H1 (cell line): ENCODE results near the gene MPRIP. TPM values are rescaled to one million over a fixed set of nuclear protein-coding genes. Genes with fewer than 3 reads are reported as not detected.

ENCODE experiments used
- CTCF ChIA-PET: fragments of 300-600 bp; sonication (Branson Sonifier 250); formaldehyde crosslinking; loops from one replicate; lab custom pipeline; 2021; ENCODE audit not compliant: partially characterized antibody; lab: Charles Lee
- POLR2A ChIA-PET: fragments of 300-600 bp; sonication (Branson Sonifier 250); formaldehyde crosslinking; loops from one replicate; lab custom pipeline; 2021; ENCODE audit warnings: inconsistent platforms; ENCODE audit not compliant: partially characterized antibody; lab: Charles Lee
- DNase-seq, 2 experiments: peaks; one replicate each; pipeline versions ENCODE4 v3.0.0 to v3.0.0-alpha.2; 2010 to 2022; ENCODE audit warnings: low spot score in 2 of 2, low read depth in 1 of 2, mixed read lengths in 1 of 2
- FAIRE-seq: peaks from 2 replicates; lab custom pipeline; 2011; peaks lifted over from hg19 to GRCh38; lab: Jason Lieb, UNC
- H2AFZ ChIP-seq: 2 replicates; pipeline ENCODE4 v1.8.1; 2012; ENCODE audit warnings: low read length, inconsistent platforms
- H2AK5ac ChIP-seq: 2 replicates; pipeline ENCODE4 v1.6.1; 2013; ENCODE audit warnings: low read depth, low read length
- H2BK120ac ChIP-seq: replicated peaks from 2 replicates; pipeline ENCODE3; 2013; ENCODE audit warnings: low read depth, low read length, inconsistent platforms
- H2BK12ac ChIP-seq: 2 replicates; pipeline ENCODE4 v1.6.1; 2013; ENCODE audit warnings: low read depth, low read length
- H2BK15ac ChIP-seq: 2 replicates; pipeline ENCODE4 v1.6.1; 2013; ENCODE audit warnings: low read length
- H2BK20ac ChIP-seq: 2 replicates; pipeline ENCODE4 v1.6.1; 2013; ENCODE audit warnings: low read length
- H2BK5ac ChIP-seq: 2 replicates; pipeline ENCODE4 v1.6.1; 2013; ENCODE audit warnings: low read depth, low read length
- H3K14ac ChIP-seq: 2 replicates; pipeline ENCODE4 v1.6.1; 2013; ENCODE audit warnings: inconsistent platforms; ENCODE audit not compliant: insufficient read length
- H3K18ac ChIP-seq: 2 replicates; pipeline ENCODE4 v1.6.1; 2013; ENCODE audit warnings: low read length; ENCODE audit errors: extremely low read depth
- H3K23ac ChIP-seq: 2 replicates; pipeline ENCODE4 v1.6.1; 2013; ENCODE audit warnings: inconsistent platforms; ENCODE audit not compliant: insufficient read length
- H3K23me2 ChIP-seq: 2 replicates; pipeline ENCODE4 v1.6.1; 2013; ENCODE audit warnings: low read depth, low read length
- H3K27ac ChIP-seq: 2 replicates; pipeline ENCODE4 v1.6.1; 2011; ENCODE audit warnings: low read depth, low read length, inconsistent platforms
- H3K27me3 ChIP-seq, 4 experiments: replicated peaks in 1 of 4; 1 replicate in 1 of 4; 2 replicates in 3 of 4; pipeline versions ENCODE4 v1.6.1 to v1.8.1; 2011 to 2013; ENCODE audit warnings: low read length in 3 of 4, mild to moderate bottlenecking in 3 of 4, inconsistent platforms in 2 of 4, mixed read lengths in 2 of 4, moderate library complexity in 1 of 4; ENCODE audit not compliant: control insufficient read depth in 3 of 4, insufficient read depth in 3 of 4; ENCODE audit errors: extremely low read depth in 1 of 4
- H3K36me3 ChIP-seq, 4 experiments: 2 replicates each; pipeline versions ENCODE4 v1.6.1 to v1.8.1; 2011 to 2013; ENCODE audit warnings: mild to moderate bottlenecking in 4 of 4, low read length in 3 of 4, moderate library complexity in 2 of 4, control low read depth in 1 of 4, inconsistent platforms in 1 of 4; ENCODE audit not compliant: insufficient read depth in 4 of 4, control insufficient read depth in 2 of 4
- H3K4ac ChIP-seq: replicated peaks from 2 replicates; pipeline ENCODE3; 2013; ENCODE audit warnings: low read length, low read depth, mixed read lengths, inconsistent platforms; ENCODE audit not compliant: insufficient read length
- H3K4me1 ChIP-seq, 4 experiments: replicated peaks in 1 of 4; 1 replicate in 1 of 4; 2 replicates in 3 of 4; pipeline versions ENCODE4 v1.6.1 to v1.8.1; 2011 to 2013; ENCODE audit warnings: low read length in 3 of 4, inconsistent platforms in 2 of 4, mixed read lengths in 1 of 4; ENCODE audit not compliant: insufficient read depth in 4 of 4, control insufficient read depth in 3 of 4
- H3K4me2 ChIP-seq, 2 experiments: 2 replicates each; pipeline versions ENCODE4 v1.6.1 to v1.8.1; 2011 to 2013; ENCODE audit warnings: low read depth in 2 of 2, low read length in 2 of 2, control low read depth in 1 of 2, inconsistent platforms in 1 of 2, mild to moderate bottlenecking in 1 of 2; ENCODE audit not compliant: insufficient read depth in 1 of 2
- H3K4me3 ChIP-seq, 4 experiments: fragments of 200-600, 300-600 bp in 1 of 4; sonication (generic), shearing (Covaris generic), sonication (Bioruptor Twin) in 1 of 4; 2 replicates each; pipeline versions ENCODE4 v1.5.1 to v1.8.1; 2011 to 2016; ENCODE audit warnings: low read length in 4 of 4, low read depth in 3 of 4, control low read depth in 2 of 4, inconsistent platforms in 2 of 4, mild to moderate bottlenecking in 2 of 4, mixed read lengths in 1 of 4, moderate library complexity in 1 of 4; ENCODE audit not compliant: insufficient read depth in 2 of 4; ENCODE audit errors: extremely low read depth in 1 of 4
- H3K56ac ChIP-seq: replicated peaks from 2 replicates; pipeline ENCODE3; 2013; ENCODE audit warnings: low read depth, mild to moderate bottlenecking, mixed read lengths, low read length, inconsistent platforms; ENCODE audit not compliant: insufficient read length
- H3K79me1 ChIP-seq: 2 replicates; pipeline ENCODE4 v1.6.1; 2013; ENCODE audit warnings: low read depth, low read length, control low read depth
- H3K79me2 ChIP-seq, 2 experiments: 2 replicates each; pipeline versions ENCODE4 v1.6.1 to v1.8.1; 2012 to 2013; ENCODE audit warnings: low read length in 2 of 2, mild to moderate bottlenecking in 2 of 2, inconsistent platforms in 1 of 2; ENCODE audit not compliant: insufficient read depth in 2 of 2, control insufficient read depth in 1 of 2
- H3K9ac ChIP-seq, 4 experiments: replicated peaks in 1 of 4; 1 replicate in 1 of 4; 2 replicates in 3 of 4; pipeline versions ENCODE4 v1.6.1 to v1.8.1; 2011 to 2013; ENCODE audit warnings: low read depth in 3 of 4, low read length in 3 of 4, control low read depth in 2 of 4, mild to moderate bottlenecking in 2 of 4, moderate library complexity in 2 of 4, inconsistent platforms in 1 of 4; ENCODE audit errors: extremely low read depth in 1 of 4
- H3K9me3 ChIP-seq, 2 experiments: 2 replicates each; pipeline versions ENCODE4 v1.6.1 to v1.8.1; 2012 to 2013; ENCODE audit warnings: mild to moderate bottlenecking in 2 of 2, moderate library complexity in 2 of 2, control low read depth in 1 of 2, inconsistent platforms in 1 of 2, low read depth in 1 of 2, low read length in 1 of 2, mixed read lengths in 1 of 2; ENCODE audit not compliant: insufficient read depth in 2 of 2
- H4K20me1 ChIP-seq, 2 experiments: replicated peaks in 1 of 2; 2 replicates each; pipeline versions ENCODE3 to v1.8.1; 2011 to 2013; ENCODE audit warnings: inconsistent platforms in 2 of 2, low read length in 2 of 2, mild to moderate bottlenecking in 1 of 2; ENCODE audit not compliant: insufficient read depth in 2 of 2, control insufficient read depth in 1 of 2
- H4K5ac ChIP-seq: 2 replicates; pipeline ENCODE4 v1.6.1; 2013; ENCODE audit warnings: low read length, low read depth, mixed read lengths, inconsistent platforms; ENCODE audit not compliant: insufficient read length
- H4K8ac ChIP-seq: 2 replicates; pipeline ENCODE4 v1.8.0; 2013; ENCODE audit warnings: mild to moderate bottlenecking, moderate library complexity, low read length, inconsistent platforms; ENCODE audit not compliant: insufficient read depth; ENCODE audit errors: extremely low read depth
- H4K91ac ChIP-seq: replicated peaks from 2 replicates; pipeline ENCODE3; 2013; ENCODE audit warnings: low read length, mixed read lengths, inconsistent platforms; ENCODE audit not compliant: insufficient read length
- GTF2F1 ChIP-seq: IDR thresholded peaks from 2 replicates; pipeline ENCODE4 v1.6.1; 2012; ENCODE audit warnings: low read depth, low read length, improper control_type of control experiment, borderline replicate concordance
- KDM5A ChIP-seq: fragments of 200-600 bp; IDR thresholded peaks from 2 replicates; pipeline ENCODE4 v1.7.1; 2012; ENCODE audit warnings: mild to moderate bottlenecking, low read length, inconsistent platforms, mixed read lengths
- POLR2AphosphoS5 ChIP-seq: IDR thresholded peaks from 2 replicates; pipeline ENCODE4 v1.6.1; 2011; ENCODE audit warnings: low read depth, low read length
- RBBP5 ChIP-seq: IDR thresholded peaks from 2 replicates; pipeline ENCODE4 v1.7.1; 2012; ENCODE audit warnings: low read depth, mild to moderate bottlenecking, inconsistent platforms, low read length, moderate library complexity, borderline replicate concordance
- RNF2 ChIP-seq: fragments of 200-900, 300-1000 bp; sonication (generic); IDR thresholded peaks from 2 replicates; pipeline ENCODE4 v1.7.1; 2016; ENCODE audit warnings: borderline replicate concordance, low read depth, mild to moderate bottlenecking, antibody characterized with exemption, low read length; ENCODE audit not compliant: poor library complexity, severe bottlenecking; ENCODE audit errors: missing control alignments
- WGBS, 2 experiments: shearing (Covaris generic) in 1 of 2; methylation state at CpG; one replicate each; pipeline versions ENCODE4 v1.1.6 to v1.1.7; 2013 to 2015; ENCODE audit warnings: low lambda C conversion rate in 2 of 2, mixed read lengths in 2 of 2, inconsistent platforms in 1 of 2, low coverage in 1 of 2, missing lambda C conversion rate in 1 of 2; ENCODE audit not compliant: insufficient replicate concordance in 2 of 2, insufficient coverage in 1 of 2, insufficient read length in 1 of 2; ENCODE audit errors: extremely low coverage in 1 of 2, missing lambda C conversion rate in 1 of 2; 5-methylcytosine and 5-hydroxymethylcytosine counted together
- polyA plus RNA-seq, 7 experiments: library from polyadenylated mRNA; depleted of rRNA in 3 of 7; stranded (reverse) in 5 of 7; unstranded in 2 of 7; fragments of >200 nt in 5 of 7; fragments of 200-250 nt in 2 of 7; gene quantifications; 1 replicate in 5 of 7; 2 replicates in 1 of 7; 4 replicates in 1 of 7; pipeline versions ENCODE4 v1.2.1 to v1.2.3, GENCODE V29; 2011 to 2013; ENCODE audit warnings: missing spikeins in 2 of 7, mixed read lengths in 2 of 7
- total RNA-seq: library from RNA; stranded (reverse); fragmentation: NEBNext Ultra II Directional; extraction: Animal tissue kit (Norgen Biotek cat#: 25700); gene quantifications from 2 replicates; pipeline ENCODE4 v1.2.1, GENCODE V29; 2021
- TF ChIP-seq, protein P1 (sequence below): IDR thresholded peaks from 2 replicates; pipeline ENCODE4 v1.6.1; 2012; ENCODE audit warnings: inconsistent platforms

The MPRIP gene
- total and polyA plus RNA-seq, 2 of the 8 experiments (the other 6 are each of a cell fraction or from before 2014, with no cell fraction given) = 48.6 to 146 TPM

DNA sequence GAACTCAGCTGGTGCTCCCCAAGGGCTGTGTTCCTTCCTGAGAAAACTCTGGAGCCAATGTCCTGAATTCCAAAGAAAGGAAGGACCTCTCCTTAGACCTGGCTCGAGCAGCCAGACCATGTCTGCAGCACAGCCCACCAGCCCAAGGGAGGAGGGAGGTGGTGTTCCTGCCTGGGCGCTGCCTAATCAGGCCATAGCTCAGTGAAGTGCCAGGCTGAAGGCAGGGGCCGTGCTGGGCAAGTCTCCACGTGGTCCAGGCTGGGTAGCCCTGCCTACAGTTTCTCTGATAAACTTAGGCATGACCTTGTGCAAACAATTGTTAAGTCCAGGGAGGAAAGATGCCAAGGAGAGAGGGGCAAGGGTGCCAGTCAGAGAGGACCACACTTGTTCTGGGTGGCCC lies 76.8 kb downstream of the MPRIP start:
- Histone ChIP-seq H2BK120ac (no peak overlapping the region), H3K4me1 (no peaks in the 10 kb centered on the region; a peak in 2 of 7 replicates), H3K23me2 (no peaks in the 10 kb centered on the region), H2BK15ac (no peak overlapping the region), H3K4me2 (no peak overlapping the region), H2BK20ac (no peak overlapping the region), H3K9me3 (no peaks in the 10 kb centered on the region), H3K56ac (no peak overlapping the region), H2BK12ac (no peak overlapping the region), H3K4ac (no peak overlapping the region), H4K8ac (no peak overlapping the region), H3K23ac (no peak overlapping the region), H3K4me3 (no peak overlapping the region), H2AFZ (no peak overlapping the region), H4K91ac (no peak overlapping the region), H3K79me1 (peaks cover 30% of the 10 kb centered on the region), H3K18ac (no peak overlapping the region), H4K20me1 (peaks cover 4 to 15% of the 10 kb centered on the region in 2 experiments), H2AK5ac (no peak overlapping the region), H3K14ac (no peak overlapping the region), H4K5ac (no peak overlapping the region), H3K9ac (no peak overlapping the region), H3K27me3 (no peaks in the 10 kb centered on the region), H3K27ac (no peak overlapping the region), H3K36me3 (no peaks in the 10 kb centered on the region), H3K79me2 (peaks cover 0 to 44% of the 10 kb centered on the region in 2 experiments; a peak in 2 of 4 replicates), H2BK5ac (peak overlapping the region; percentile 85; the same call in 1 of the 2 replicates)
- WGBS, 2 experiments = 81% methylated on average over 4 of the region's 4 CpGs; no CpG with 5 or more reads in 1 of the 2 experiments
- TF ChIP-seq, protein P1, sequence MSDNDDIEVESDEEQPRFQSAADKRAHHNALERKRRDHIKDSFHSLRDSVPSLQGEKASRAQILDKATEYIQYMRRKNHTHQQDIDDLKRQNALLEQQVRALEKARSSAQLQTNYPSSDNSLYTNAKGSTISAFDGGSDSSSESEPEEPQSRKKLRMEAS = no peak
- TF ChIP-seq RNF2 = no peak
- no peak for TF ChIP-seq POLR2AphosphoS5
- no peak for TF ChIP-seq RBBP5
- no peak for TF ChIP-seq GTF2F1
- no peak for TF ChIP-seq KDM5A
- ChIA-PET CTCF (interaction anchor here (1.0 to 12.6 kb wide), 7 partner anchors 11 to 128 kb away, joined by 3 to 117 read pairs (median 7); no protein-coding TSS in a partner anchor), POLR2A (no interaction called here)
- DNase-seq (no peak), FAIRE-seq (no peak)
